ENCODE data around the gene SOWAHD.
"Not testable (repeated sequence)": the region's sequence is repeated elsewhere in the genome, so short reads cannot be mapped to it uniquely, and the experiment has no call there.

DNA sequence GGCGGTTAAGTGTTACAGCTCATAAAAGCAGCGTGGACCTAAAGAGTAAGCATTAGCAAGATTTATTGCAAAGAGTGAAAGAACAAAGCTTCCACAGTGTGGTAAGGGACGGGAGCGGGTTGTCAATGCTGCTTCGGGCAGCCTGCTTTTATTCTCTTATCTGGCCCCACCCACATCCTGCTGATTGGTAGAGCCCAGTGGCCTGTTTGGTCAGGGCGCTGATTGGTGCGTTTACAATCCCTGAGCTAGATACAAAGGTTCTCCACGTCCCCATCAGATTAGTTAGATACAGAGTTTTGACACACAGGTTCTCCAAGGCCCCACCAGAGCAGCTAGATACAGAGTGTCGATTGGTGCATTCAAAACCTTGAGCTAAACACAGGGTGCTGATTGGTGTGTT lies 8.3 kb upstream of the SOWAHD start:
- not testable (repeated sequence) for TF ChIP-seq POLR2A, CTCF (IDR thresholded peaks at IDR 0.05)

Measured in right lobe of liver (tissue), 4 donors.